Measurements from ENCODE around the gene A2ML1.
"Not testable (repeated sequence)": the region's sequence is repeated elsewhere in the genome, so short reads cannot be mapped to it uniquely, and the experiment has no call there.

A2ML1 gene

GRCh38 chr12:8891976-8892375 is 69.6 kb downstream of the A2ML1 start:
- H3K4me1 Mint-ChIP-seq: peaks cover 5% of the 10 kb centered on the region
- H3K36me3 Mint-ChIP-seq: no peaks in the 10 kb centered on the region
- ATAC-seq (ENCODE audit: low read depth) (no peak), DNase-seq (ENCODE audit: low spot score in 2 of 2) (no peak)
- no peak overlapping the region for H3K4me3 Mint-ChIP-seq
- no peaks in the 10 kb centered on the region for H3K9me3 Mint-ChIP-seq
- no peak overlapping the region for H3K27ac Mint-ChIP-seq
- no peaks in the 10 kb centered on the region for H3K27me3 Mint-ChIP-seq

GRCh38 chr12:8894378-8894777 is 72.0 kb downstream of the A2ML1 start:
- peaks cover 5% of the 10 kb centered on the region for H3K4me1 Mint-ChIP-seq
- H3K27ac Mint-ChIP-seq: no peak overlapping the region
- no peak overlapping the region for H3K4me3 Mint-ChIP-seq
- no peak for DNase-seq (ENCODE audit: low spot score in 2 of 2)
- no peak for ATAC-seq (ENCODE audit: low read depth)
- no peaks in the 10 kb centered on the region for H3K27me3 Mint-ChIP-seq
- H3K9me3 Mint-ChIP-seq: no peaks in the 10 kb centered on the region
- H3K36me3 Mint-ChIP-seq: no peaks in the 10 kb centered on the region

GRCh38 chr12:8894986-8895385 is 72.6 kb downstream of the A2ML1 start:
- Mint-ChIP-seq H3K27me3 (no peaks in the 10 kb centered on the region), H3K4me3 (no peak overlapping the region), H3K4me1 (peaks cover 9% of the 10 kb centered on the region), H3K9me3 (peaks cover 4% of the 10 kb centered on the region), H3K27ac (no peak overlapping the region), H3K36me3 (no peaks in the 10 kb centered on the region)
- no peak for ATAC-seq (ENCODE audit: low read depth)
- DNase-seq (ENCODE audit: low spot score in 2 of 2): no peak

GRCh38 chr12:8897081-8897480 is 74.7 kb downstream of the A2ML1 start:
- no peak overlapping the region for H3K4me3 Mint-ChIP-seq
- peaks cover 6% of the 10 kb centered on the region for H3K4me1 Mint-ChIP-seq
- ATAC-seq (ENCODE audit: low read depth): no peak
- H3K27ac Mint-ChIP-seq: no peak overlapping the region
- peaks cover 5% of the 10 kb centered on the region for H3K9me3 Mint-ChIP-seq
- no peaks in the 10 kb centered on the region for H3K27me3 Mint-ChIP-seq
- no peak for DNase-seq (ENCODE audit: low spot score in 2 of 2)
- H3K36me3 Mint-ChIP-seq: no peaks in the 10 kb centered on the region

GRCh38 chr12:8899830-8900229 is 77.4 kb downstream of the A2ML1 start:
- Mint-ChIP-seq H3K4me1 (peaks cover 23% of the 10 kb centered on the region), H3K27me3 (no peaks in the 10 kb centered on the region), H3K27ac (no peak overlapping the region), H3K4me3 (no peak overlapping the region), H3K36me3 (peaks cover 6% of the 10 kb centered on the region), H3K9me3 (peaks cover 11% of the 10 kb centered on the region)
- DNase-seq (ENCODE audit: low spot score in 2 of 2): no peak
- no peak for ATAC-seq (ENCODE audit: low read depth)

GRCh38 chr12:8902703-8903102 is 80.3 kb downstream of the A2ML1 start:
- ATAC-seq (ENCODE audit: low read depth) (peak; percentile 90), DNase-seq (ENCODE audit: low spot score in 2 of 2) (peak in 1 of 2 donors; percentile 36)
- peak overlapping the region; percentile 51 for H3K4me3 Mint-ChIP-seq
- peaks cover 11% of the 10 kb centered on the region for H3K9me3 Mint-ChIP-seq
- H3K36me3 Mint-ChIP-seq, H3K27me3 Mint-ChIP-seq: not testable (repeated sequence)
- H3K27ac Mint-ChIP-seq: peak overlapping the region; percentile 84
- H3K4me1 Mint-ChIP-seq: peaks cover 26% of the 10 kb centered on the region

- Mint-ChIP-seq H3K9me3 (peaks cover 11% of the 10 kb centered on the region), H3K4me3 (peak overlapping the region; percentile 35), H3K27ac (peak overlapping the region; percentile 84), H3K27me3 (no peaks in the 10 kb centered on the region), H3K36me3 (peaks cover 6% of the 10 kb centered on the region), H3K4me1 (peaks cover 26% of the 10 kb centered on the region)
- DNase-seq (ENCODE audit: low spot score in 2 of 2) (no peak), ATAC-seq (ENCODE audit: low read depth) (no peak)
Observed at GRCh38 chr12:8903646-8904045, 81.2 kb downstream of the A2ML1 start.

- DNase-seq (ENCODE audit: low spot score in 2 of 2) (no peak), ATAC-seq (ENCODE audit: low read depth) (peak; percentile 25)
- no peaks in the 10 kb centered on the region for H3K27me3 Mint-ChIP-seq
- H3K9me3 Mint-ChIP-seq: peaks cover 10% of the 10 kb centered on the region
- H3K4me1 Mint-ChIP-seq: peaks cover 25% of the 10 kb centered on the region
- H3K4me3 Mint-ChIP-seq: peak overlapping the region; percentile 21
- H3K36me3 Mint-ChIP-seq: peaks cover 6% of the 10 kb centered on the region
- no peak overlapping the region for H3K27ac Mint-ChIP-seq
Observed at GRCh38 chr12:8904665-8905064, 82.2 kb downstream of the A2ML1 start.

- no peak for DNase-seq (ENCODE audit: low spot score in 2 of 2)
- peaks cover 6% of the 10 kb centered on the region for H3K36me3 Mint-ChIP-seq
Observed at GRCh38 chr12:8905546-8905945, 83.1 kb downstream of the A2ML1 start.

GRCh38 chr12:8906266-8907180 is 84.1 kb downstream of the A2ML1 start:
- DNase-seq (ENCODE audit: low spot score in 2 of 2) (no peak), ATAC-seq (ENCODE audit: low read depth) (no peak)
- Mint-ChIP-seq H3K36me3 (peaks cover 6% of the 10 kb centered on the region), H3K27ac (no peak overlapping the region), H3K4me1 (peaks cover 21% of the 10 kb centered on the region), H3K4me3 (no peak overlapping the region), H3K27me3 (no peaks in the 10 kb centered on the region), H3K9me3 (peaks cover 6% of the 10 kb centered on the region)

More at GRCh38 chr12:8905546-8905945, 83.1 kb downstream of the A2ML1 start:
- Mint-ChIP-seq H3K4me1 (peaks cover 20% of the 10 kb centered on the region), H3K27ac (no peak overlapping the region), H3K27me3 (no peaks in the 10 kb centered on the region), H3K9me3 (peaks cover 6% of the 10 kb centered on the region), H3K4me3 (no peak overlapping the region)
- ATAC-seq (ENCODE audit: low read depth): no peak

- Mint-ChIP-seq H3K27ac (no peak overlapping the region), H3K27me3 (no peaks in the 10 kb centered on the region), H3K4me3 (no peak overlapping the region), H3K36me3 (peaks cover 5% of the 10 kb centered on the region), H3K9me3 (peaks cover 5% of the 10 kb centered on the region), H3K4me1 (peaks cover 23% of the 10 kb centered on the region)
- ATAC-seq (ENCODE audit: low read depth): no peak
- DNase-seq (ENCODE audit: low spot score in 2 of 2): no peak
Observed at GRCh38 chr12:8907513-8907912, 85.1 kb downstream of the A2ML1 start.

- no peaks in the 10 kb centered on the region for H3K9me3 Mint-ChIP-seq
- H3K27ac Mint-ChIP-seq: no peak overlapping the region
- no peak overlapping the region for H3K4me3 Mint-ChIP-seq
- H3K4me1 Mint-ChIP-seq: peaks cover 14% of the 10 kb centered on the region
- no peak for ATAC-seq (ENCODE audit: low read depth)
- H3K36me3 Mint-ChIP-seq: no peaks in the 10 kb centered on the region
- no peak for DNase-seq (ENCODE audit: low spot score in 2 of 2)
- no peaks in the 10 kb centered on the region for H3K27me3 Mint-ChIP-seq
Observed at GRCh38 chr12:8909752-8910151, 87.3 kb downstream of the A2ML1 start.

GRCh38 chr12:8911606-8912268 is 89.3 kb downstream of the A2ML1 start:
- no peaks in the 10 kb centered on the region for H3K9me3 Mint-ChIP-seq
- peak overlapping the region; percentile 28 for H3K27ac Mint-ChIP-seq
- H3K4me1 Mint-ChIP-seq: peaks cover 11% of the 10 kb centered on the region
- no peak for DNase-seq (ENCODE audit: low spot score in 2 of 2)
- no peak overlapping the region for H3K4me3 Mint-ChIP-seq
- H3K36me3 Mint-ChIP-seq: no peaks in the 10 kb centered on the region
- no peaks in the 10 kb centered on the region for H3K27me3 Mint-ChIP-seq
- no peak for ATAC-seq (ENCODE audit: low read depth)

- no peaks in the 10 kb centered on the region for H3K36me3 Mint-ChIP-seq
- no peaks in the 10 kb centered on the region for H3K9me3 Mint-ChIP-seq
- H3K27me3 Mint-ChIP-seq: no peaks in the 10 kb centered on the region
- H3K27ac Mint-ChIP-seq: peak overlapping the region; percentile 86
- peak overlapping the region; percentile 10 for H3K4me3 Mint-ChIP-seq
- ATAC-seq (ENCODE audit: low read depth) (peak; percentile 33), DNase-seq (ENCODE audit: low spot score in 2 of 2) (peak in 1 of 2 donors; percentile 20)
- H3K4me1 Mint-ChIP-seq: peaks cover 11% of the 10 kb centered on the region
Observed at GRCh38 chr12:8912914-8913313, 90.5 kb downstream of the A2ML1 start.
